Neuronal stem cell (in vitro differentiated cells): Measurements from ENCODE around the gene ADAM12.

Experiments
- DNase-seq: peaks from one replicate; pipeline ENCODE4 v3.0.0-alpha.2; 2013; ENCODE audit warnings: low spot score
- H2AFZ ChIP-seq: one replicate; pipeline ENCODE4 v1.6.1; 2013; ENCODE audit warnings: mild to moderate bottlenecking, low read length, inconsistent platforms
- H2AK5ac ChIP-seq: 2 replicates; pipeline ENCODE4 v1.6.1; 2013; ENCODE audit warnings: low read depth, mild to moderate bottlenecking, inconsistent platforms, low read length, moderate library complexity, mixed read lengths
- H2BK120ac ChIP-seq: 2 replicates; pipeline ENCODE4 v1.6.1; 2013; ENCODE audit warnings: low read depth, mild to moderate bottlenecking, inconsistent platforms, low read length, moderate library complexity, mixed read lengths
- H2BK12ac ChIP-seq: one replicate; pipeline ENCODE4 v1.6.1; 2013; ENCODE audit warnings: low read length, inconsistent platforms
- H2BK15ac ChIP-seq: 2 replicates; pipeline ENCODE4 v1.6.1; 2013; ENCODE audit warnings: mild to moderate bottlenecking, low read length, inconsistent platforms, mixed read lengths
- H2BK5ac ChIP-seq: one replicate; pipeline ENCODE4 v1.6.1; 2013; ENCODE audit warnings: inconsistent platforms, mild to moderate bottlenecking, low read length, moderate library complexity
- H3K14ac ChIP-seq: one replicate; pipeline ENCODE4 v1.6.1; 2013; ENCODE audit warnings: low read length, inconsistent platforms
- H3K18ac ChIP-seq: 2 replicates; pipeline ENCODE4 v1.6.1; 2013; ENCODE audit warnings: low read length, inconsistent platforms
- H3K23ac ChIP-seq: 2 replicates; pipeline ENCODE4 v1.6.1; 2013; ENCODE audit warnings: low read depth, mild to moderate bottlenecking, mixed read lengths, low read length, inconsistent platforms; ENCODE audit not compliant: poor library complexity
- H3K27ac ChIP-seq: replicated peaks from 3 replicates; pipeline ENCODE4 v1.5.1; 2013; ENCODE audit warnings: low read length, inconsistent platforms
- H3K27me3 ChIP-seq, 3 experiments: 2 replicates each; pipeline ENCODE4 v1.6.1; 2013; ENCODE audit warnings: low read length in 3 of 3, mild to moderate bottlenecking in 2 of 3, inconsistent platforms in 1 of 3, low read depth in 1 of 3, mixed read lengths in 1 of 3, moderate library complexity in 1 of 3; ENCODE audit not compliant: control insufficient read depth in 3 of 3, insufficient read depth in 3 of 3
- H3K36me3 ChIP-seq, 2 donors: replicated peaks in 1 of 2; 2 replicates each; pipeline ENCODE4 v1.6.1; 2013; ENCODE audit warnings: low read length in 2 of 2; ENCODE audit not compliant: control insufficient read depth in 2 of 2, insufficient read depth in 2 of 2
- H3K4ac ChIP-seq: 2 replicates; pipeline ENCODE4 v1.6.1; 2013; ENCODE audit warnings: inconsistent platforms, mild to moderate bottlenecking, low read length, moderate library complexity
- H3K4me1 ChIP-seq, 2 donors: 1 replicate in 1 of 2; 2 replicates in 1 of 2; pipeline ENCODE4 v1.6.1; 2013; ENCODE audit warnings: low read length in 2 of 2, low read depth in 1 of 2; ENCODE audit not compliant: control insufficient read depth in 2 of 2, insufficient read depth in 1 of 2
- H3K4me2 ChIP-seq: one replicate; pipeline ENCODE4 v1.6.1; 2013; ENCODE audit warnings: mild to moderate bottlenecking, low read length, inconsistent platforms; ENCODE audit not compliant: insufficient read depth, poor library complexity, severe bottlenecking
- H3K4me3 ChIP-seq, 2 donors: 2 replicates each; pipeline ENCODE4 v1.5.1; 2013; ENCODE audit warnings: low read length in 2 of 2, mild to moderate bottlenecking in 2 of 2, inconsistent platforms in 1 of 2, moderate library complexity in 1 of 2
- H3K79me1 ChIP-seq: one replicate; pipeline ENCODE4 v1.6.1; 2013; ENCODE audit warnings: low read depth, mild to moderate bottlenecking, inconsistent platforms, low read length, moderate library complexity
- H3K9ac ChIP-seq: one replicate; pipeline ENCODE4 v1.6.1; 2013; ENCODE audit warnings: mild to moderate bottlenecking, low read depth, low read length, inconsistent platforms; ENCODE audit not compliant: poor library complexity
- H3K9me3 ChIP-seq, 2 donors: replicated peaks in 1 of 2; 2 replicates each; pipeline versions ENCODE3 to v1.6.1; 2013; ENCODE audit warnings: low read length in 2 of 2, mild to moderate bottlenecking in 2 of 2, inconsistent platforms in 1 of 2, low read depth in 1 of 2, mixed read lengths in 1 of 2, moderate library complexity in 1 of 2; ENCODE audit not compliant: control insufficient read depth in 2 of 2, insufficient read depth in 1 of 2
- H4K8ac ChIP-seq: one replicate; pipeline ENCODE4 v1.6.1; 2013; ENCODE audit warnings: low read depth, mild to moderate bottlenecking, inconsistent platforms, low read length, moderate library complexity
- H4K91ac ChIP-seq: one replicate; pipeline ENCODE4 v1.6.1; 2013; ENCODE audit warnings: low read length, low read depth, mild to moderate bottlenecking, inconsistent platforms; ENCODE audit not compliant: poor library complexity
- WGBS, 2 donors: extraction: QIAGEN DNeasy Blood & Tissue Kit; methylation state at CpG; one replicate each; pipeline ENCODE4 v1.1.7; 2013; ENCODE audit warnings: missing lambda C conversion rate in 2 of 2, mixed read lengths in 1 of 2; ENCODE audit not compliant: insufficient read length in 2 of 2, insufficient replicate concordance in 1 of 2; ENCODE audit errors: extremely low coverage in 2 of 2; 5-methylcytosine and 5-hydroxymethylcytosine counted together

ADAM12 gene

GRCh38 chr10:126036515-126036914, 351.8 kb downstream of the ADAM12 start:
- WGBS, 2 donors, result no CpG with 5 or more reads among the region's 5 CpGs
- no peak overlapping the region for H3K18ac ChIP-seq
- no peak overlapping the region for H3K14ac ChIP-seq

DNA sequence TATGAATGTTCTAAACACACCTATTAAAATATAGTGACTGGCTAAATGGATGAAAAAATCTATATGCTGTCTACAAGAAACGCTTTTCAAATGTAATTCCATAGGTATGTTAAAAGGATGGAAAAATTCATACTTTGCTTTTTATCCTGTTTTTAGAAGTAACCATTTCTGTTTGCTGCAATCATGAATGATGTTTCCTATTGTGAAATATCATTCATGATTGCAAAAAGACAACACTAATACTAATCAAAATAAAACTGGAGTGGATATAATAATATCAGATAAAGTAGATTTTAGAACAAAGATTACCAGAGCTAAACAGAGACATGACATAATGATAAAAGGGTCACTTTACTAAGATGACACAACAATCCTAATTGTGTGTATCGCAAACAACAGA, 353.7 kb downstream of the ADAM12 start:
- no peak overlapping the region for H3K18ac ChIP-seq
- no peaks in the 10 kb centered on the region for H3K36me3 ChIP-seq
- H2BK5ac ChIP-seq, result no peak overlapping the region
- H3K4me1 ChIP-seq, result peaks cover 0 to 1% of the 10 kb centered on the region in 2 donors
- no peak overlapping the region for H2BK12ac ChIP-seq
- no peak overlapping the region for H3K23ac ChIP-seq
- H4K8ac ChIP-seq, result no peak overlapping the region
- no peak overlapping the region for H3K9ac ChIP-seq
- no peak overlapping the region for H3K4ac ChIP-seq
- no CpG with 5 or more reads among the region's 2 CpGs for WGBS, 2 donors
- H3K4me2 ChIP-seq, result no peak overlapping the region
- H3K27ac ChIP-seq, result no peak overlapping the region
- no peak overlapping the region for H2AK5ac ChIP-seq
- H3K27me3 ChIP-seq, result no peaks in the 10 kb centered on the region
- no peak overlapping the region for H2BK120ac ChIP-seq
- no peak overlapping the region for H3K4me3 ChIP-seq
- no peak overlapping the region for H3K14ac ChIP-seq
- H2BK15ac ChIP-seq, result no peak overlapping the region
- no peaks in the 10 kb centered on the region for H3K79me1 ChIP-seq
- H4K91ac ChIP-seq, result no peak overlapping the region
- no peak for DNase-seq
- no peak overlapping the region for H2AFZ ChIP-seq
- H3K9me3 ChIP-seq, result peaks cover 4 to 9% of the 10 kb centered on the region in 2 donors

More at GRCh38 chr10:126036515-126036914, 351.8 kb downstream of the ADAM12 start:
- no peak overlapping the region for H2BK120ac ChIP-seq
- H2AFZ ChIP-seq, result no peak overlapping the region
- H4K8ac ChIP-seq, result no peak overlapping the region
- no peak overlapping the region for H2BK12ac ChIP-seq
- H2AK5ac ChIP-seq, result no peak overlapping the region
- DNase-seq, result no peak
- no peaks in the 10 kb centered on the region for H3K27me3 ChIP-seq
- H3K4me3 ChIP-seq, result no peak overlapping the region
- no peak overlapping the region for H2BK5ac ChIP-seq
- H3K4me2 ChIP-seq, result no peak overlapping the region
- peaks cover 4 to 9% of the 10 kb centered on the region in 2 donors for H3K9me3 ChIP-seq
- H3K27ac ChIP-seq, result no peak overlapping the region
- H4K91ac ChIP-seq, result no peak overlapping the region
- H3K4me1 ChIP-seq, result peaks cover 1 to 3% of the 10 kb centered on the region in 2 donors
- no peaks in the 10 kb centered on the region for H3K36me3 ChIP-seq
- no peak overlapping the region for H3K4ac ChIP-seq
- H3K23ac ChIP-seq, result no peak overlapping the region
- no peaks in the 10 kb centered on the region for H3K79me1 ChIP-seq
- no peak overlapping the region for H3K9ac ChIP-seq
- no peak overlapping the region for H2BK15ac ChIP-seq

DNA sequence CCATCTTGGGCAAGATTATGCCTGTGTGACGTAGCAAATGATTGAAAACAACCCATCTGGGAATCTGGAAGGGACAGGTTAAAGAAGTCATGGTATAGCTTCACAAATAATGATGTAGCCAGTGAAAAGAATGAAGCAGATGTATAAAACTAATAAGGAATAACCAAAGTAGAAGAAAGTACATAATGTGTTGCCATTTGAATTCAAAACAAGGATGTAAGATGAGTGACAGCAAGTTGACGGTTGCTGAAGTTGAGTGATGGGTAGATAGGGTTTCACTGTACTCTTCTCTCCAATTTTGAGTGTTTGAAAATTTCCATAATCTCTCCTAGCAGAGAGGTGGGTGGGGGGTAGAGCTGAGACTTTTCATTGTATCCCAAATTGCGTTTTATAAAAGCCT, 358.3 kb downstream of the ADAM12 start:
- Histone ChIP-seq H3K23ac (no peak overlapping the region), H3K9me3 (peaks cover 4 to 17% of the 10 kb centered on the region in 2 donors), H2AK5ac (no peak overlapping the region), H3K4me3 (no peak overlapping the region), H2BK5ac (no peak overlapping the region), H4K8ac (no peak overlapping the region), H3K27me3 (no peaks in the 10 kb centered on the region), H2BK12ac (no peak overlapping the region), H2AFZ (no peak overlapping the region), H3K9ac (no peak overlapping the region), H2BK15ac (no peak overlapping the region), H3K79me1 (no peaks in the 10 kb centered on the region), H3K4me1 (peaks cover 0 to 1% of the 10 kb centered on the region in 2 donors), H3K4me2 (no peak overlapping the region), H2BK120ac (no peak overlapping the region), H3K18ac (no peak overlapping the region), H3K14ac (no peak overlapping the region), H3K27ac (no peak overlapping the region), H4K91ac (no peak overlapping the region), H3K4ac (no peak overlapping the region), H3K36me3 (no peaks in the 10 kb centered on the region)
- no CpG with 5 or more reads among the region's 3 CpGs for WGBS, 2 donors
- no peak for DNase-seq

- Histone ChIP-seq H3K9ac (no peak overlapping the region), H2AK5ac (no peak overlapping the region), H2BK15ac (no peak overlapping the region), H3K36me3 (no peaks in the 10 kb centered on the region), H2BK12ac (no peak overlapping the region), H3K79me1 (no peaks in the 10 kb centered on the region), H3K14ac (no peak overlapping the region), H4K8ac (no peak overlapping the region), H2BK120ac (no peak overlapping the region), H4K91ac (no peak overlapping the region), H3K27ac (no peak overlapping the region), H3K27me3 (no peaks in the 10 kb centered on the region), H3K4ac (no peak overlapping the region), H3K4me1 (peaks cover 0 to 1% of the 10 kb centered on the region in 2 donors), H3K9me3 (peaks cover 0 to 9% of the 10 kb centered on the region in 2 donors), H3K23ac (no peak overlapping the region), H2BK5ac (no peak overlapping the region), H3K4me2 (no peak overlapping the region), H3K4me3 (no peak overlapping the region), H2AFZ (no peak overlapping the region), H3K18ac (no peak overlapping the region)
- DNase-seq, result no peak
- no CpG with 5 or more reads among the region's 1 CpG for whole genome bisulfite sequencing, 2 donors
These were observed 360.6 kb downstream of the ADAM12 start for GRCh38 chr10:126027692-126028091.
